LHCN-M2 (cell line): ENCODE data around the gene FRMPD2. TPM values are rescaled to one million over a fixed set of nuclear protein-coding genes. Genes with fewer than 3 reads are reported as not detected.

Experiments
- DNase-seq: peaks from one replicate; pipeline ENCODE4 v3.0.0-alpha.2; 2012; ENCODE audit warnings: low read depth
- polyA plus RNA-seq: library from polyadenylated mRNA; unstranded; fragments of >200 nt; gene quantifications from one replicate; pipeline ENCODE4 v1.2.1, GENCODE V29; 2012; ENCODE audit warnings: missing spikeins
- total RNA-seq: library from RNA; depleted of rRNA; stranded (reverse); fragments of >200 nt; gene quantifications from 2 replicates; pipeline ENCODE4 v1.2.3, GENCODE V29; 2014; rRNA removed

The FRMPD2 gene
- not detected in 2 replicates for total RNA-seq
- polyA plus RNA-seq = not detected

GRCh38 chr10:48274636-48275035 lies at the start of gene FRMPD2:
FRMPD2 (minus strand) TSS chr10:48274696; CDS start chr10:48274567, 129 bp downstream.
- no peak for DNase-seq

DNA sequence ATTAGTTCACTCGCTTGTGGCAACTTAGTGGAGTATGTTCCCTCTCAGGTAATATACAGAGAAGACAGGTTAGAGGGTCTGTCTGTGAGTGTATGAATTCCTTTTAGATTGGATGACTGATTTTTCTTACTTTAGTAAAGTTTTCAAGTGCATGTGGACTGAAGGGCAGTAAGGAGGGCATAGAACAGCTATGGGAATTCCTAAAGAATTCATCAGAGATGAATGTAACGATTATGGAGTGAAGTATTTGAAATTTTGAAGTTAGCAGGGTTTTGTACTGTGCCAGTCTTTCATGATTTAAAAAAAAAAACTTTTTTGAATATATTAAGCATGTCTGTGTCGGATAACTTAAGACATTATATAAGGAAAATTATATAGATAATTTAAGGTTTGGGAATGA lies 47.5 kb upstream of the FRMPD2 start:
- no peak for DNase-seq

DNA sequence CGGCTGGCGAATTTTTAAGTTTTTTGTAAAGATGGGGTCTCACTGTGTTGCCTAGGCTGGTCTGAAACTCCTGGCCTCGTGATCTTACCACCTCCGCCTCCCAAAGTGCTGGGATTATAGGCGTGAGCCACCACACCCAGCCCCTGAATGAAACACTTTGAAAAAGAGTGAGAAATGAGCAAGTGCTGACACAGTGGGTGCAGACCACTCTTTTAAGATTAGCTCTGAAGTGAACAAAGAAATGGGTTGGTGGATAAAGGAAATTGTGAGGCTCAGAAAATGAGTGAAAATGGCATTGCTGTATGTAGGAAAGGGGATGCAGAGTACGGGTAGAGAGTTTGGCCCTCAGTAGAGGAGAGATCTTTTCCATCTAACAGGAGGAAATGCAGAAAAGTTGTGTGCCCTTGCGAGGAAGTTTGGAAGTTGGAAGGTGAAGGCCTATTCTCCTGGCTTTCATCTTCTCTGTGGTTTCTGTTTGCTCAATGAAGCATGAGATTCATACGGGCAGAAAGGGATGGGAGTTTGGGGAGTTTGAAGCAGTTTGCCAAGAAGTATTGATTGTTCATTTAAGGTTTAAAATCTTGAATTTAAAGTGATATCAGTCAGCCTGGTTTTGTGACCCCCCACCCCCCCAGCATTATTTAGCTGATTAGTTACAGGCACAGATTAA lies 43.0 kb upstream of the FRMPD2 start:
- no peak for DNase-seq

DNA sequence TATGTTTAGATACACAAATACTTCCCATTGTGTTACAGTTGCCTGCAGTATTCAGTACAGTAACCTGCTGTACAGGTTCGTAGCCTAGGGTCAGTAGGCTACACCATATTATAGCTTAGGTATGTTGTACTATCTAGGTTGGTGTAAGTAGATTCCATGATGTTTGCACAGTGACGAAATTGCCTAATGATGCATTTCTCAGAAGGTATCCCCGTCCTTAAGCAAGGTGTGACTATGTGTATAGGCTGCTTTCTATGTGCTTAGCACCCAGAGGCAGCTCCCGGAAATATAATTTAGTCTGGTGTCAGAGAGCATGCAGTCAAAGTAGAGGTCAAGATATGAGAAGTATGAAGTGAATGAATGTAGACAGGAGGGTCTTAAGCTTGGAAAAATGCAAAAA lies 41.7 kb upstream of the FRMPD2 start:
- no peak for DNase-seq

GRCh38 chr10:48314107-48314506 lies 39.6 kb upstream of the FRMPD2 start:
- DNase-seq = no peak

- DNase-seq = peak; percentile 45
These were observed 35.3 kb upstream of the FRMPD2 start for GRCh38 chr10:48309711-48310226.

- DNase-seq = no peak
These were observed 33.2 kb upstream of the FRMPD2 start for GRCh38 chr10:48307711-48308018.

GRCh38 chr10:48306870-48307710 lies 32.6 kb upstream of the FRMPD2 start:
- peak; percentile 33 for DNase-seq

GRCh38 chr10:48306265-48306869 lies 31.9 kb upstream of the FRMPD2 start, which contains the start of gene MAPK8:
MAPK8 (plus strand) TSS chr10:48306677; CDS start chr10:48401661, 94,984 bp downstream.
- DNase-seq = peak; percentile 81

DNA sequence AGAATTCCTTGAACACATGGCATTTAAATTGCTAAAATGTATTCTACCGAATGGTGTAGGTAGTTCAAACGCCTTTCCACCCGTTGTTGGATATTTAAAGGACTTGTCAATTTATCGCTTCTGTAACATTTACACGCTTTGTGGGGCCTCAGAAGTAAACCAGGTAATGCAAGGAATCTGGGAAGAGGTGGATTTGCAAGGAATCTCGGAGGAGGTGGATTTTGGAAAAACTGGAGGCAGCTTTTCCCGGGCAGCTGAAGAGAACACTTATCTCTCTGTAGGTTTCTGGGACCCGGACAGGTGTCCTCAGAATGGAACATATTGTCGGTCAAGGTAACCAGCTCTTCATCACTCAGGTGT lies 31.4 kb upstream of the FRMPD2 start:
- no peak for DNase-seq

- DNase-seq = no peak
These were observed 28.3 kb upstream of the FRMPD2 start for GRCh38 chr10:48302515-48303476.

DNA sequence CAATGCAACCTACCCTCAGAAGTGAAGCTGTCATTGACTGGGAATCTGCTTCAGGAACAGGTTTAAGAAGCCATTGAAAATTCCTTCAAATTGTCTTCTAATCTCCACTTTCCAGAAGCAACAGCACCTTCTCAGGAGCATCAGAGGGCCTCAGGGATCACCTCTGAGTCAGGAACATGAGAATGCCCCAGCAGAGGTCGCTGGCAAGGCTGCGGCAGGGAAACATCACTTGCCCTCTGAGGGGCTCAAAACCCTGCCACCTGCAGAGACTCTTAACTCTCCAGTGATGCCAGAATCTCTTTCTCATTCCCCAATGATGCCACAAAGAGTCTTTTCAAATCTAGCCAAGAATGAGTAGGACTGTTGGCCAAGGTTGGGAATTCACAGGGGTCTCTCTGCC lies 26.1 kb upstream of the FRMPD2 start:
- DNase-seq = no peak

- DNase-seq = no peak
These were observed 25.2 kb upstream of the FRMPD2 start for GRCh38 chr10:48299692-48300091.

GRCh38 chr10:48299066-48299465 lies 24.6 kb upstream of the FRMPD2 start:
- no peak for DNase-seq

DNA sequence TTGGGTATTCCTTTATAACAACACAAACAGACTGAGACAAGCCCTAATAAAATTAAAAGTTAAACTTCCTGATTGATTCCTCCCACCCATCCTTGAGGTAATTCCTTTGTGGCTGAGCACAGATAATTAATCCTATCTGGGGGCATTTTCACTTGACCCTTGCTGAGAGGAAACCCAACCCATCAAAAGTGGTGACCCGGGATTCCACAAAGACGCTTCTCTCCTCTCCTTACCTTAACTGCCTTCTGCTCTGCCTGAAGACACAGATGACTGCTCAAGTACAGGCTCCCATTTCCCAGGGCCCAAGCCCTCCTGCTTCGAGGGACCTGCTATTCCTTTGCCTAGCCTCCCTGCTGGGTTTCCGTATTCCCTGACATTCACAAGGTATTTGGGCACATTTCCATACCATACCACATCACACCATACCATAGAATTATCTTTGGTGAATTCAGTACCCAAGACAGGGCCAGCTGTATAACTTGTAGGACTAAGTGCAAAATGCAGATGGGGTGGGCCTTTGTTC lies 22.1 kb upstream of the FRMPD2 start:
- no peak for DNase-seq

GRCh38 chr10:48294431-48294830 lies 19.9 kb upstream of the FRMPD2 start:
- no peak for DNase-seq

GRCh38 chr10:48292616-48293015 lies 18.1 kb upstream of the FRMPD2 start:
- DNase-seq = no peak

GRCh38 chr10:48291190-48291589 lies 16.7 kb upstream of the FRMPD2 start:
- DNase-seq = no peak

- DNase-seq = no peak
These were observed 15.8 kb upstream of the FRMPD2 start for GRCh38 chr10:48290286-48290685.

GRCh38 chr10:48289501-48290238 lies 15.2 kb upstream of the FRMPD2 start:
- peak; percentile 36 for DNase-seq
